ENCODE measurements around the gene HEBP2.

HEBP2 gene

GRCh38 chr6:138397128-138398122 lies 6.6 kb upstream of the HEBP2 start:
- DNase-seq = no peak

- no peak for DNase-seq
These were observed 3.7 kb upstream of the HEBP2 start for GRCh38 chr6:138400326-138400725.

- no peak for DNase-seq
These were observed 1.8 kb upstream of the HEBP2 start for GRCh38 chr6:138401960-138402837.

- DNase-seq = no peak
These were observed 1.2 kb upstream of the HEBP2 start for GRCh38 chr6:138402838-138403187.

GRCh38 chr6:138403324-138403800 lies 661 bp upstream of the HEBP2 start:
- DNase-seq = peak; percentile 71

GRCh38 chr6:138404666-138405337 lies 779 bp downstream of the HEBP2 start:
- peak; percentile 68 for DNase-seq

GRCh38 chr6:138405816-138406413 lies 1.9 kb downstream of the HEBP2 start:
- DNase-seq = no peak

GRCh38 chr6:138406443-138406842 lies 2.4 kb downstream of the HEBP2 start:
- no peak for DNase-seq

GRCh38 chr6:138410048-138410735 lies 6.2 kb downstream of the HEBP2 start:
- no peak for DNase-seq

- DNase-seq = no peak
These were observed 7.2 kb downstream of the HEBP2 start for GRCh38 chr6:138410972-138411880.

GRCh38 chr6:138415125-138415524 lies 11.1 kb downstream of the HEBP2 start:
- no peak for DNase-seq

- no peak for DNase-seq
These were observed 12.2 kb downstream of the HEBP2 start for GRCh38 chr6:138416206-138416605.

- no peak for DNase-seq
These were observed 13.6 kb downstream of the HEBP2 start for GRCh38 chr6:138417493-138418117.

GRCh38 chr6:138418118-138418742 lies 14.2 kb downstream of the HEBP2 start:
- no peak for DNase-seq

- no peak for DNase-seq
These were observed 15.7 kb downstream of the HEBP2 start for GRCh38 chr6:138419766-138420165.

GRCh38 chr6:138420356-138420755 lies 16.3 kb downstream of the HEBP2 start:
- no peak for DNase-seq

- DNase-seq = no peak
These were observed 17.1 kb downstream of the HEBP2 start for GRCh38 chr6:138421089-138421488.

GRCh38 chr6:138421608-138422007 lies 17.6 kb downstream of the HEBP2 start:
- DNase-seq = no peak

- DNase-seq = no peak
These were observed 18.8 kb downstream of the HEBP2 start for GRCh38 chr6:138422861-138423260.
